Measurements from ENCODE around the gene ZBTB21. TPM values are rescaled to one million over a fixed set of nuclear protein-coding genes. Genes with fewer than 3 reads are reported as not detected.

ZBTB21 gene
- total and polyA plus RNA-seq, 9 of the 15 experiments (the other 6 are each of a cell fraction or from before 2014, with no cell fraction given) = 2.2 to 15.2 (median 8.7) TPM

GRCh38 chr21:42055425-42055824 is 45.3 kb upstream of the ZBTB21 start:
- H3K9me3 ChIP-seq (replicated peaks; ENCODE audit: control insufficient read depth, insufficient read depth, low read depth, low read length) = no peaks in the 10 kb centered on the region
- no peak overlapping the region for H3K4me3 ChIP-seq
- ATAC-seq (no peak), DNase-seq (ENCODE audit: extremely low read depth in 1 of 4, low spot score in 3 of 4) (no peak), FAIRE-seq (no peak)
- peaks cover 18% of the 10 kb centered on the region for H4K20me1 ChIP-seq (replicated peaks; ENCODE audit: control insufficient read depth, insufficient read depth, low read length)
- ChIA-PET CTCF (ENCODE audit: low intra/inter-chr PET ratio) (no interaction called here), POLR2A (no interaction called here)
- H3K36me3 ChIP-seq (ENCODE audit: control insufficient read depth, insufficient read depth, low read length) = no peaks in the 10 kb centered on the region
- no peak overlapping the region for H3K9ac ChIP-seq (ENCODE audit: insufficient read depth in 1 of 2, low read depth in 2 of 2, low read length in 2 of 2)
- no peaks in the 10 kb centered on the region for H3K79me2 ChIP-seq (ENCODE audit: control insufficient read depth, insufficient read depth, low read length)
- no peaks in the 10 kb centered on the region for H3K9me1 ChIP-seq (ENCODE audit: control insufficient read depth, insufficient read depth, low read length)
- TF ChIP-seq PHF21A (IDR thresholded peaks at IDR 0.05; ENCODE audit: borderline replicate concordance, low read depth) (no peak), ZNF586 (CRISPR knock-in tag; conservative IDR thresholded peaks at IDR 0.05) (no peak), TSC22D4 (tag; IDR thresholded peaks at IDR 0.05) (no peak), ZNF324 (CRISPR knock-in tag; IDR thresholded peaks at IDR 0.05) (no peak), E2F6 (IDR thresholded peaks at IDR 0.05; ENCODE audit: borderline replicate concordance in 1 of 2, extremely low read depth in 1 of 2, insufficient read depth in 1 of 2, insufficient read length in 1 of 2, low read depth in 1 of 2, low read length in 1 of 2, poor library complexity in 1 of 2, severe bottlenecking in 1 of 2) (no peak), POLR3G (IDR thresholded peaks at IDR 0.05; ENCODE audit: extremely low read depth, insufficient read length, insufficient replicate concordance) (no peak), ZNF143 (CRISPR knock-in tag; IDR thresholded peaks at IDR 0.05) (no peak)
- no TSS peak for BruUV-seq (replicated peaks)
- H3K27ac ChIP-seq (ENCODE audit: extremely low read depth, low read depth, low read length) = no peak overlapping the region
- intact Hi-C loops (cut with micrococcal nuclease) (no loop called here), in situ Hi-C loops (cut with MboI) (no loop called here)
- no peak overlapping the region for H3K4me2 ChIP-seq (ENCODE audit: insufficient read depth, low read length)
- no peak overlapping the region for H2AFZ ChIP-seq (ENCODE audit: low read depth, low read length)
- H3K27me3 ChIP-seq (ENCODE audit: control insufficient read depth in 2 of 2, insufficient read depth in 2 of 2, low read length in 2 of 2) = peaks cover 62 to 82% of the 10 kb centered on the region in 2 experiments
- WGBS (ENCODE audit: insufficient coverage, low coverage, missing lambda C conversion rate) = 2% methylated on average over 8 of the region's 9 CpGs
- H3K4me1 ChIP-seq (replicated peaks in 1 of 2; ENCODE audit: control insufficient read depth in 2 of 2, insufficient read depth in 2 of 2, low read length in 2 of 2) = peaks cover 3 to 11% of the 10 kb centered on the region in 2 experiments; a peak in 4 of 5 replicates

Measured in K562 (cell line).